ENCODE results near the gene SLC9A9. TPM values are rescaled to one million over a fixed set of nuclear protein-coding genes. Genes with fewer than 3 reads are reported as not detected.

SLC9A9 gene
- total and polyA plus RNA-seq, 9 of the 15 experiments (the other 6 are each of a cell fraction or from before 2014, with no cell fraction given) = 0.03 to 0.13 TPM; not detected in 7

- TF ChIP-seq COPS2 (conservative IDR thresholded peaks at IDR 0.05) = no peak
- no peak for TF ChIP-seq MYBL2 (IDR thresholded peaks at IDR 0.05; ENCODE audit: low read depth)
- no peak for TF ChIP-seq MYBL2 (CRISPR knock-in tag; IDR thresholded peaks at IDR 0.05; ENCODE audit: borderline replicate concordance)
- no peak for TF ChIP-seq RBM22 (IDR thresholded peaks at IDR 0.05; ENCODE audit: low read depth, low read length, poor library complexity, severe bottlenecking)
- TF ChIP-seq ZNF354B (CRISPR knock-in tag; IDR thresholded peaks at IDR 0.05) = no peak
- TF ChIP-seq SMARCA4 (IDR thresholded peaks at IDR 0.05) = peak; percentile 92
- TF ChIP-seq ZBTB5 (IDR thresholded peaks at IDR 0.05) = no peak
- no peak for TF ChIP-seq SETDB1 (IDR thresholded peaks at IDR 0.05; ENCODE audit: low read length)
- no peak for TF ChIP-seq SNIP1 (IDR thresholded peaks at IDR 0.05; ENCODE audit: low read depth)
- no peak for TF ChIP-seq NR2C2 (CRISPR knock-in tag; IDR thresholded peaks at IDR 0.05)
- TF ChIP-seq NR2C2 (tag; IDR thresholded peaks at IDR 0.05) = peak; percentile 85
- TF ChIP-seq FUS (optimal IDR thresholded peaks at IDR 0.05; ENCODE audit: low read depth, low read length) = no peak
- peak; percentile 78 for TF ChIP-seq ZNF589 (CRISPR knock-in tag; IDR thresholded peaks at IDR 0.05; ENCODE audit: low read depth)
- no peak for TF ChIP-seq ZNF165 (CRISPR knock-in tag; IDR thresholded peaks at IDR 0.05; ENCODE audit: borderline replicate concordance)
- TF ChIP-seq CHD4 (IDR thresholded peaks at IDR 0.05; ENCODE audit: insufficient read depth, insufficient replicate concordance, low read depth, low read length, poor library complexity, severe bottlenecking) = no peak
- no peak for TF ChIP-seq E2F6 (IDR thresholded peaks at IDR 0.05; ENCODE audit: borderline replicate concordance in 1 of 2, extremely low read depth in 1 of 2, insufficient read depth in 1 of 2, insufficient read length in 1 of 2, low read depth in 1 of 2, low read length in 1 of 2, poor library complexity in 1 of 2, severe bottlenecking in 1 of 2)
- TF ChIP-seq RHOXF2B (CRISPR knock-in tag; conservative IDR thresholded peaks at IDR 0.05) = no peak
- no peak for TF ChIP-seq NR3C1 (CRISPR knock-in tag; IDR thresholded peaks at IDR 0.05)
- TF ChIP-seq PHF20 (IDR thresholded peaks at IDR 0.05; ENCODE audit: partially characterized antibody) = no peak
- no peak for TF ChIP-seq XRCC4 (IDR thresholded peaks at IDR 0.05; ENCODE audit: extremely low read depth, insufficient read depth, insufficient read length)
- TF ChIP-seq ZNF778 (CRISPR knock-in tag; IDR thresholded peaks at IDR 0.05) = no peak
- TF ChIP-seq TARDBP (IDR thresholded peaks at IDR 0.05) = no peak
- TF ChIP-seq ZNF224 (CRISPR knock-in tag; IDR thresholded peaks at IDR 0.05) = no peak
- TF ChIP-seq ZNF79 (CRISPR knock-in tag; IDR thresholded peaks at IDR 0.05; ENCODE audit: low read depth) = 0 out of 2 replicates have a peak, but pooled peaks have one; percentile 51
- TF ChIP-seq HEY1 (CRISPR knock-in tag; IDR thresholded peaks at IDR 0.05; ENCODE audit: borderline replicate concordance) = no peak
- TF ChIP-seq ZFP1 (CRISPR knock-in tag; IDR thresholded peaks at IDR 0.05) = no peak
- TF ChIP-seq ZNF668 (CRISPR knock-in tag; IDR thresholded peaks at IDR 0.05) = no peak
- TF ChIP-seq HBP1 (CRISPR knock-in tag; IDR thresholded peaks at IDR 0.05) = no peak
These were observed 540.6 kb downstream of the SLC9A9 start (continued) for GRCh38 chr3:143307613-143308183.
